K562 (cell line): ENCODE results near the gene GATA2. TPM values are rescaled to one million over a fixed set of nuclear protein-coding genes. Genes with fewer than 3 reads are reported as not detected.
A peak's percentile ranks its signal among the peaks of the same experiment; 100 is the strongest.

ENCODE experiments used
- CBX2 ChIP-seq: fragments of 200-600 bp; sonication (generic); IDR thresholded peaks from one replicate; pipeline ENCODE4 v1.6.1; 2012; ENCODE audit warnings: mild to moderate bottlenecking, low read length, inconsistent platforms; ENCODE audit not compliant: insufficient read depth, poor library complexity, severe bottlenecking
- CHD2 ChIP-seq: IDR thresholded peaks from 2 replicates; pipeline ENCODE4 v1.6.1; 2011; ENCODE audit warnings: low read depth, low read length
- E2F1 ChIP-seq: sonication (generic); formaldehyde crosslinking; IDR thresholded peaks from 2 replicates; pipeline ENCODE4 v1.8.1; 2023; ENCODE audit warnings: mild to moderate bottlenecking, missing genetic modification reagents, moderate library complexity
- FOS ChIP-seq: IDR thresholded peaks from 3 replicates; pipeline ENCODE4 v1.6.1; 2011; ENCODE audit not compliant: insufficient read length; ENCODE audit errors: extremely low read depth
- FOXO4 ChIP-seq: fragments of 450-650 bp; formaldehyde crosslinking; IDR thresholded peaks from 2 replicates; pipeline ENCODE4 v1.4.0; 2020; ENCODE audit warnings: mild to moderate bottlenecking, moderate library complexity
- FUS ChIP-seq: fragments of 200-400 bp; formaldehyde crosslinking; optimal IDR thresholded peaks from 2 replicates; pipeline ENCODE3; 2017; ENCODE audit warnings: low read depth, low read length
- HDGF ChIP-seq: fragments of 450-650 bp; IDR thresholded peaks from 2 replicates; pipeline ENCODE4 v1.6.1; 2016
- HNRNPUL1 ChIP-seq: fragments of 200-400 bp; formaldehyde crosslinking; IDR thresholded peaks from 2 replicates; pipeline ENCODE4 v1.6.1; 2017; ENCODE audit warnings: low read length
- IRF9 ChIP-seq: fragments of 450-650 bp; IDR thresholded peaks from 2 replicates; pipeline ENCODE4 v1.6.1; 2016; ENCODE audit warnings: missing biosample characterization, missing genetic modification characterization
- KLF10 ChIP-seq: fragments of 250-450 bp; sonication (Bioruptor Pico); IDR thresholded peaks from 2 replicates; pipeline ENCODE4 v1.6.1; 2021; ENCODE audit warnings: matching md5 sums
- LCOR ChIP-seq: sonication (generic); formaldehyde crosslinking; IDR thresholded peaks from 2 replicates; pipeline ENCODE4 v1.8.0; 2022; ENCODE audit warnings: mild to moderate bottlenecking, missing genetic modification reagents
- LEF1 ChIP-seq: fragments of 450-650 bp; IDR thresholded peaks from 2 replicates; pipeline ENCODE4 v1.6.1; 2016; ENCODE audit warnings: mild to moderate bottlenecking
- MTA2 ChIP-seq: fragments of 450-650 bp; IDR thresholded peaks from 2 replicates; pipeline ENCODE4 v1.6.1; 2016; ENCODE audit warnings: low read depth
- MTA3 ChIP-seq: fragments of 450-650 bp; formaldehyde crosslinking; IDR thresholded peaks from 2 replicates; pipeline ENCODE4 v1.6.1; 2017; ENCODE audit warnings: mild to moderate bottlenecking, borderline replicate concordance
- NFE2 ChIP-seq: IDR thresholded peaks from 2 replicates; pipeline ENCODE4 v1.6.1; 2014; ENCODE audit warnings: antibody characterized with exemption, low read depth
- PCBP2 ChIP-seq: fragments of 200-400 bp; formaldehyde crosslinking; IDR thresholded peaks from 2 replicates; pipeline ENCODE4 v1.6.1; 2018; ENCODE audit warnings: low read length, low read depth, mild to moderate bottlenecking, moderate library complexity; ENCODE audit not compliant: poor library complexity, severe bottlenecking
- PML ChIP-seq: IDR thresholded peaks from 2 replicates; pipeline ENCODE4 v1.6.1; 2012; ENCODE audit warnings: low read length, inconsistent platforms
- POLR2AphosphoS2 ChIP-seq: IDR thresholded peaks from 2 replicates; pipeline ENCODE4 v1.6.1; 2012; ENCODE audit warnings: low read length, improper control_type of control experiment
- SNIP1 ChIP-seq: fragments of 450-650 bp; IDR thresholded peaks from 2 replicates; pipeline ENCODE4 v1.7.1; 2017; ENCODE audit warnings: low read depth, mild to moderate bottlenecking
- TAF7 ChIP-seq: fragments of 450-650 bp; IDR thresholded peaks from 2 replicates; pipeline ENCODE4 v1.6.1; 2016; ENCODE audit warnings: missing genetic modification characterization, missing compliant biosample characterization
- TOE1 ChIP-seq, 2 experiments: fragments of 450-650 bp in 1 of 2; sonication (generic) in 1 of 2; formaldehyde crosslinking in 1 of 2; IDR thresholded peaks; 2 replicates each; pipeline versions ENCODE4 v1.7.1 to v1.8.0; 2016 to 2022; ENCODE audit warnings: borderline replicate concordance in 2 of 2, mild to moderate bottlenecking in 2 of 2, antibody characterized with exemption in 1 of 2, inconsistent platforms in 1 of 2, low read depth in 1 of 2, missing genetic modification reagents in 1 of 2, moderate library complexity in 1 of 2
- USF1 ChIP-seq: sonication (generic); formaldehyde crosslinking; IDR thresholded peaks from 2 replicates; pipeline ENCODE4 v1.9.0; 2022; ENCODE audit warnings: mild to moderate bottlenecking, missing genetic modification reagents
- ZBTB34 ChIP-seq: fragments of 250-450 bp; sonication (Bioruptor Pico); IDR thresholded peaks from 2 replicates; pipeline ENCODE4 v1.8.0; 2021; ENCODE audit warnings: mild to moderate bottlenecking, moderate library complexity
- ZNF174 ChIP-seq: fragments of 250-450 bp; sonication (Bioruptor Pico); IDR thresholded peaks from 2 replicates; pipeline ENCODE4 v1.4.0; 2020; ENCODE audit warnings: mild to moderate bottlenecking
- ZNF212 ChIP-seq: fragments of 450-650 bp; formaldehyde crosslinking; IDR thresholded peaks from 2 replicates; pipeline ENCODE4 v1.4.0; 2020; ENCODE audit warnings: mild to moderate bottlenecking
- ZNF717 ChIP-seq: fragments of 250-450 bp; sonication (Bioruptor Pico); IDR thresholded peaks from 2 replicates; pipeline ENCODE4 v1.5.0; 2021
- polyA plus RNA-seq, 8 experiments: library from polyadenylated mRNA; depleted of rRNA in 4 of 8; stranded (reverse) in 5 of 8; unstranded in 3 of 8; fragments of >200 nt; fragmentation: Nextera tagmentation in 2 of 8; fragmentation: Illumina TruSeq in 1 of 8; extraction: Ambion mirVana in 2 of 8; extraction: Trizol in 1 of 8; gene quantifications; 2 replicates each; pipeline versions ENCODE4 v1.2.1 to v1.2.3, GENCODE V29; 2011 to 2014; ENCODE audit warnings: inconsistent platforms in 1 of 8, missing spikeins in 1 of 8
- total RNA-seq, 7 experiments: library from RNA; depleted of rRNA in 6 of 7; stranded (reverse); fragments of >200 nt in 6 of 7; fragmentation: Illumina TruSeq in 2 of 7; extraction: Trizol in 2 of 7; gene quantifications; 2 replicates each; pipeline versions ENCODE4 v1.2.1 to v1.2.3, GENCODE V29; 2011 to 2021; ENCODE audit warnings: low replicate concordance in 1 of 7

GATA2 gene
- total and polyA plus RNA-seq, 9 of the 15 experiments (the other 6 are each of a cell fraction or from before 2014, with no cell fraction given): 8.5 to 218 (median 50.8) TPM

- TF ChIP-seq TOE1 (IDR thresholded peaks at IDR 0.05; ENCODE audit: borderline replicate concordance) (no peak), TOE1 (CRISPR knock-in tag; IDR thresholded peaks at IDR 0.05; ENCODE audit: borderline replicate concordance, low read depth) (no peak), FOS (no peak), NFE2 (no peak), HDGF (no peak), PCBP2 (no peak), ZBTB34 (CRISPR knock-in tag) (no peak), PML (0 out of 2 replicates have a peak, but pooled peaks have one; percentile 42), ZNF212 (CRISPR knock-in tag) (no peak), CBX2 (no peak), ZNF717 (CRISPR knock-in tag) (peak; percentile 83; the same call in 1 of the 2 replicates), USF1 (CRISPR knock-in tag) (no peak), FOXO4 (CRISPR knock-in tag) (no peak), HNRNPUL1 (no peak), MTA3 (no peak), E2F1 (CRISPR knock-in tag) (no peak), LEF1 (no peak), LCOR (CRISPR knock-in tag) (no peak), ZNF174 (no peak), IRF9 (tag) (no peak), SNIP1 (no peak), CHD2 (0 out of 2 replicates have a peak, but pooled peaks have one; percentile 12), FUS (no peak), MTA2 (no peak), POLR2AphosphoS2 (no peak), TAF7 (tag) (no peak), KLF10 (CRISPR knock-in tag) (peak; percentile 68; the same call in 1 of the 2 replicates)
Observed at GRCh38 chr3:128479558-128480086, 13.4 kb downstream of the GATA2 start (continued).
